SH-SY5Y (cell line): ENCODE measurements around the gene MTG2.

Experiments used
- GATA2 ChIP-seq: IDR thresholded peaks from 2 replicates; pipeline ENCODE4 v1.6.1; 2011; ENCODE audit warnings: mild to moderate bottlenecking, low read depth, low read length
- GATA3 ChIP-seq: IDR thresholded peaks from 2 replicates; pipeline ENCODE4 v1.6.1; 2011; ENCODE audit warnings: low read depth, mild to moderate bottlenecking, low read length, moderate library complexity

DNA sequence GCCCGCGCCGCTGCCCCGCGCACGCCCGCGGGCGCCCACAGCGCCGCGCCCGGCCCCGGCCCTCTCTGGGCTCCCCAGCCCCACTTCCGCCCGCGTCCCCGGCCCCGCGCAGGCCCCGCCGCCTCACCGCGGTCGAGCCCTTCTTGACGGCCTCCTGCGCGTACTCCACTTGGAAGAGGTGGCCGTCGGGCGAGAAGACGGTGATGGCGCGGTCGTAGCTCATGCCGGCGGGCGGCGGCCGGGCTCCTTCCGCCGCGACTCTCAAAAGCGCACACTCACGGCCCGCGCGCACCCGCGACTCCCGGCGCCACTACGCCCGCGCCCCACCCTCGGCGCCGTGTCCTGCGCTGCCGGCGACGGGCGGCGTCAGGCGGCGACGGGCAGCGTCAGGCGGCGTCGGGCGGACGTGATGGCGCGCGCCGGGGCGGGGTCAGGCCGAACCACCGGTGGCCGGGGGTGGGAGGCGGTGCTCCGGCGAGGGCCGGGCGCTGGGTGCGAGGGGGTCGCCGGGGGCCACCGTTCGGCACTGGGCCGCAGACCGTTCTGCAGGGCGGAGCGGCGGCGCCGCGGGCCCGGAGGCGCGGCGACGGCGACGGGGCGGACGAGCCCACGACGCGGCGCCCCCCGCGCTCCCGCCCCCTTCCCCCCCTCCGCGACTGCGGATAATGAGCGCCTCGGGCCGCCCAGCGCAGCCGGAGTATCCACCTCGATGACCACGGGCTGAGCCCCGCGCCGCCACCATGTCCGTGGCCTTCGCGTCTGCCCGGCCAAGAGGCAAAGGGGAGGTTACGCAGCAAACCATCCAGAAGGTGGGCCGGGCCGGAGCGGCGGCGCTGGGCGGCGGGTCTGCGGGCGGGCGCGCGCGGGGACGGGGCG, 39.5 kb upstream of the MTG2 start, which contains the start of the genes PSMA7 and SS18L1:
- no peak for TF ChIP-seq GATA2
- no peak for TF ChIP-seq GATA3
